ENCODE results near the gene PFKFB3. TPM values are rescaled to one million over a fixed set of nuclear protein-coding genes. Genes with fewer than 3 reads are reported as not detected.
"Not testable (repeated sequence)": the region's sequence is repeated elsewhere in the genome, so short reads cannot be mapped to it uniquely, and the experiment has no call there.

The PFKFB3 gene
- total RNA-seq = 10 to 100 TPM; 57.1 to 59.3 TPM

GRCh38 chr10:6202684-6203330, at the start of gene PFKFB3:
Gene PFKFB3, plus strand, starts transcription at chr10:6202932. Its CDS starts 329 bp downstream, at chr10:6203261.
- peak; percentile 70 for ATAC-seq
- no peaks in the 10 kb centered on the region for H3K9me3 Mint-ChIP-seq (ENCODE audit: low read depth)
- CTCF ChIA-PET = interaction anchor here (0.7 to 7.6 kb wide), 71 partner anchors 8 to 477 kb away, joined by 3 to 182 read pairs (median 4); no protein-coding TSS in a partner anchor

GRCh38 chr10:6153845-6154244, 48.9 kb upstream of the PFKFB3 start:
- Mint-ChIP-seq H3K4me3 (no peak overlapping the region), H3K36me3 (peaks cover 1% of the 10 kb centered on the region), H3K9me3 (ENCODE audit: low read depth) (no peaks in the 10 kb centered on the region), H3K27ac (no peak overlapping the region), H3K4me1 (peaks cover 18% of the 10 kb centered on the region), H3K27me3 (no peaks in the 10 kb centered on the region)
- CTCF ChIA-PET = interaction anchor here (1.8 kb wide), 1 partner anchor 9 kb away, joined by 7 read pairs; no protein-coding TSS in a partner anchor
- ATAC-seq = no peak
- no peak for DNase-seq

More at GRCh38 chr10:6202684-6203330, at the start of gene PFKFB3:
- Mint-ChIP-seq H3K27ac (peak within 1 kb of the TSS; percentile 93), H3K36me3 (peaks cover 12% of the 10 kb centered on the region), H3K4me1 (peaks cover 36% of the 10 kb centered on the region), H3K4me3 (peak within 1 kb of the TSS; percentile 98), H3K27me3 (no peaks in the 10 kb centered on the region)
- peak; percentile 95 for DNase-seq

GRCh38 chr10:6154566-6154965, 48.2 kb upstream of the PFKFB3 start:
- Mint-ChIP-seq H3K27ac (no peak overlapping the region), H3K4me1 (peaks cover 14% of the 10 kb centered on the region), H3K9me3 (ENCODE audit: low read depth) (no peaks in the 10 kb centered on the region), H3K27me3 (no peaks in the 10 kb centered on the region), H3K4me3 (no peak overlapping the region), H3K36me3 (no peaks in the 10 kb centered on the region)
- ATAC-seq (no peak), DNase-seq (no peak)
- CTCF ChIA-PET = interaction anchor here (1.9 kb wide), 1 partner anchor 48 kb away, joined by 4 read pairs; the partner anchor contains the start of gene PFKFB3

GRCh38 chr10:6158276-6158675, 44.5 kb upstream of the PFKFB3 start:
- no peak for ATAC-seq
- no peak overlapping the region for H3K4me3 Mint-ChIP-seq
- H3K36me3 Mint-ChIP-seq = no peaks in the 10 kb centered on the region
- no peaks in the 10 kb centered on the region for H3K27me3 Mint-ChIP-seq
- no peak overlapping the region for H3K27ac Mint-ChIP-seq
- CTCF ChIA-PET = no interaction called here
- DNase-seq = no peak
- peaks cover 11% of the 10 kb centered on the region for H3K4me1 Mint-ChIP-seq
- no peaks in the 10 kb centered on the region for H3K9me3 Mint-ChIP-seq (ENCODE audit: low read depth)

GRCh38 chr10:6161921-6162320, 40.8 kb upstream of the PFKFB3 start:
- ATAC-seq (no peak), DNase-seq (no peak)
- CTCF ChIA-PET = interaction anchor here (0.8 to 2.7 kb wide), 7 partner anchors 9 to 240 kb away, joined by 3 to 16 read pairs (median 7); partner anchors contain the start of gene PFKFB3
- H3K27ac Mint-ChIP-seq = no peak overlapping the region
- H3K27me3 Mint-ChIP-seq = no peaks in the 10 kb centered on the region
- H3K4me3 Mint-ChIP-seq = no peak overlapping the region
- H3K9me3 Mint-ChIP-seq (ENCODE audit: low read depth) = no peaks in the 10 kb centered on the region
- H3K4me1 Mint-ChIP-seq = peaks cover 31% of the 10 kb centered on the region
- H3K36me3 Mint-ChIP-seq = peaks cover 9% of the 10 kb centered on the region

GRCh38 chr10:6162589-6163356, 40.0 kb upstream of the PFKFB3 start:
- H3K4me1 Mint-ChIP-seq = peaks cover 36% of the 10 kb centered on the region
- peaks cover 9% of the 10 kb centered on the region for H3K36me3 Mint-ChIP-seq
- ATAC-seq (no peak), DNase-seq (no peak)
- no peaks in the 10 kb centered on the region for H3K27me3 Mint-ChIP-seq
- H3K27ac Mint-ChIP-seq = peak overlapping the region; percentile 34
- H3K4me3 Mint-ChIP-seq = peak overlapping the region; percentile 49
- no peaks in the 10 kb centered on the region for H3K9me3 Mint-ChIP-seq (ENCODE audit: low read depth)
- CTCF ChIA-PET = interaction anchor here (0.7 to 2.7 kb wide), 10 partner anchors 10 to 239 kb away, joined by 3 to 16 read pairs (median 5); partner anchors contain the start of gene PFKFB3

- peaks cover 9% of the 10 kb centered on the region for H3K36me3 Mint-ChIP-seq
- no peaks in the 10 kb centered on the region for H3K9me3 Mint-ChIP-seq (ENCODE audit: low read depth)
- CTCF ChIA-PET = interaction anchor here (0.7 to 2.7 kb wide), 10 partner anchors 9 to 1523 kb away, joined by 3 to 16 read pairs (median 4); partner anchors contain the start of gene PFKFB3
- H3K27ac Mint-ChIP-seq = peak overlapping the region; percentile 86
- peaks cover 36% of the 10 kb centered on the region for H3K4me1 Mint-ChIP-seq
- DNase-seq = peak; percentile 94
- peak; percentile 98 for ATAC-seq
- H3K27me3 Mint-ChIP-seq = no peaks in the 10 kb centered on the region
- peak overlapping the region; percentile 86 for H3K4me3 Mint-ChIP-seq
Measured at GRCh38 chr10:6163364-6164270, 39.1 kb upstream of the PFKFB3 start.

- Mint-ChIP-seq H3K36me3 (peaks cover 9% of the 10 kb centered on the region), H3K27me3 (no peaks in the 10 kb centered on the region), H3K9me3 (ENCODE audit: low read depth) (no peaks in the 10 kb centered on the region), H3K4me1 (peaks cover 40% of the 10 kb centered on the region), H3K27ac (peak overlapping the region; percentile 86), H3K4me3 (peak overlapping the region; percentile 86)
- DNase-seq (no peak), ATAC-seq (no peak)
- CTCF ChIA-PET = interaction anchor here (0.9 to 2.7 kb wide), 9 partner anchors 8 to 1522 kb away, joined by 3 to 16 read pairs (median 5); partner anchors contain the start of gene PFKFB3
Measured at GRCh38 chr10:6164271-6165095, 38.2 kb upstream of the PFKFB3 start.

GRCh38 chr10:6165221-6165725, 37.5 kb upstream of the PFKFB3 start:
- no peaks in the 10 kb centered on the region for H3K9me3 Mint-ChIP-seq (ENCODE audit: low read depth)
- peaks cover 45% of the 10 kb centered on the region for H3K4me1 Mint-ChIP-seq
- H3K4me3 Mint-ChIP-seq = peak overlapping the region; percentile 86
- DNase-seq (no peak), ATAC-seq (no peak)
- H3K36me3 Mint-ChIP-seq = peaks cover 9% of the 10 kb centered on the region
- CTCF ChIA-PET = interaction anchor here (3.5 kb wide), 1 partner anchor 37 kb away, joined by 24 read pairs; the partner anchor contains the start of gene PFKFB3
- peak overlapping the region; percentile 86 for H3K27ac Mint-ChIP-seq
- no peaks in the 10 kb centered on the region for H3K27me3 Mint-ChIP-seq

- H3K4me1 Mint-ChIP-seq = peaks cover 46% of the 10 kb centered on the region
- H3K27me3 Mint-ChIP-seq; H3K4me3 Mint-ChIP-seq; ATAC-seq; H3K27ac Mint-ChIP-seq; H3K9me3 Mint-ChIP-seq (ENCODE audit: low read depth); H3K36me3 Mint-ChIP-seq; DNase-seq: not testable (repeated sequence)
- CTCF ChIA-PET = interaction anchor here (3.5 kb wide), 1 partner anchor 36 kb away, joined by 24 read pairs; the partner anchor contains the start of gene PFKFB3
Measured at GRCh38 chr10:6165933-6166332, 36.8 kb upstream of the PFKFB3 start.

- Mint-ChIP-seq H3K9me3 (ENCODE audit: low read depth) (no peaks in the 10 kb centered on the region), H3K4me3 (no peak overlapping the region), H3K4me1 (peaks cover 49% of the 10 kb centered on the region), H3K27me3 (no peaks in the 10 kb centered on the region), H3K36me3 (peaks cover 9% of the 10 kb centered on the region), H3K27ac (no peak overlapping the region)
- ATAC-seq (no peak), DNase-seq (no peak)
- CTCF ChIA-PET = interaction anchor here (0.9 to 3.5 kb wide), 4 partner anchors 35 to 239 kb away, joined by 3 to 24 read pairs (median 4); partner anchors contain the start of gene PFKFB3
Measured at GRCh38 chr10:6167456-6167855, 35.3 kb upstream of the PFKFB3 start.

- Mint-ChIP-seq H3K4me1 (peaks cover 49% of the 10 kb centered on the region), H3K27ac (no peak overlapping the region), H3K9me3 (ENCODE audit: low read depth) (no peaks in the 10 kb centered on the region), H3K36me3 (peaks cover 9% of the 10 kb centered on the region), H3K4me3 (no peak overlapping the region), H3K27me3 (no peaks in the 10 kb centered on the region)
- ATAC-seq (no peak), DNase-seq (no peak)
- CTCF ChIA-PET = interaction anchor here (0.9 to 6.3 kb wide), 4 partner anchors 34 to 238 kb away, joined by 3 to 45 read pairs (median 14); partner anchors contain the start of gene PFKFB3
Measured at GRCh38 chr10:6168084-6168483, 34.6 kb upstream of the PFKFB3 start.
